K562 (cell line): ENCODE measurements around the gene ATRIP. TPM values are rescaled to one million over a fixed set of nuclear protein-coding genes. Genes with fewer than 3 reads are reported as not detected.

Source experiments
- BRCA1 ChIP-seq, 2 experiments: fragments of 450-650 bp in 1 of 2; sonication (generic) in 1 of 2; formaldehyde crosslinking in 1 of 2; IDR thresholded peaks; 2 replicates each; pipeline versions ENCODE4 v1.5.0 to v1.6.1; 2017 to 2020; ENCODE audit warnings: mild to moderate bottlenecking in 1 of 2, missing genetic modification reagents in 1 of 2
- BRF1 ChIP-seq: IDR thresholded peaks from 3 replicates; pipeline ENCODE4 v1.6.1; 2011; ENCODE audit warnings: borderline replicate concordance, mild to moderate bottlenecking; ENCODE audit not compliant: insufficient read length; ENCODE audit errors: extremely low read depth
- CBFB ChIP-seq: sonication (generic); formaldehyde crosslinking; IDR thresholded peaks from 2 replicates; pipeline ENCODE4 v1.4.0; 2020; ENCODE audit warnings: mild to moderate bottlenecking, missing genetic modification reagents
- CBX1 ChIP-seq: sonication (generic); IDR thresholded peaks from 2 replicates; pipeline ENCODE4 v1.6.1; 2016; ENCODE audit warnings: antibody characterized with exemption, low read depth, mild to moderate bottlenecking
- CREBBP ChIP-seq: IDR thresholded peaks from one replicate; pipeline ENCODE4 v1.6.1; 2012; ENCODE audit warnings: low read depth, mild to moderate bottlenecking, control low read depth, inconsistent platforms, low read length
- CTCF ChIP-seq, 3 experiments: IDR thresholded peaks in 2 of 3; conservative IDR thresholded peaks in 1 of 3; 2 replicates each; pipeline ENCODE4 v1.5.1; 2011 to 2012; ENCODE audit warnings: low read length in 3 of 3, mild to moderate bottlenecking in 3 of 3, control low read depth in 2 of 3, improper control_type of control experiment in 1 of 3, inconsistent platforms in 1 of 3, low read depth in 1 of 3, mixed read lengths in 1 of 3, moderate library complexity in 1 of 3; ENCODE audit not compliant: insufficient read depth in 2 of 3
- ELF1 ChIP-seq: fragments of 200-800 bp; sonication (Bioruptor generic); IDR thresholded peaks from 2 replicates; pipeline ENCODE4 v1.6.1; 2016; ENCODE audit warnings: missing genetic modification characterization, missing compliant biosample characterization
- GTF3C2 ChIP-seq: IDR thresholded peaks from 3 replicates; pipeline ENCODE4 v1.6.1; 2011; ENCODE audit warnings: borderline replicate concordance, mild to moderate bottlenecking, moderate library complexity; ENCODE audit not compliant: insufficient read length; ENCODE audit errors: extremely low read depth
- HEY1 ChIP-seq: fragments of 250-450 bp; sonication (Bioruptor Pico); IDR thresholded peaks from 2 replicates; pipeline ENCODE4 v1.5.0; 2020; ENCODE audit warnings: mild to moderate bottlenecking, moderate library complexity, borderline replicate concordance
- MTA2 ChIP-seq: fragments of 450-650 bp; IDR thresholded peaks from 2 replicates; pipeline ENCODE4 v1.6.1; 2016; ENCODE audit warnings: low read depth
- POLR2A ChIP-seq: fragments of 450-650 bp; conservative IDR thresholded peaks from 2 replicates; pipeline ENCODE4 v1.6.1; 2016
- POLR2AphosphoS2 ChIP-seq: IDR thresholded peaks from 2 replicates; pipeline ENCODE4 v1.6.1; 2012; ENCODE audit warnings: low read length, improper control_type of control experiment
- RBM15 ChIP-seq: fragments of 200-400 bp; formaldehyde crosslinking; IDR thresholded peaks from 2 replicates; pipeline ENCODE4 v1.6.1; 2018; ENCODE audit warnings: mild to moderate bottlenecking, low read length, moderate library complexity; ENCODE audit not compliant: insufficient read depth
- RFX5 ChIP-seq: IDR thresholded peaks from 2 replicates; pipeline ENCODE4 v1.6.1; 2011; ENCODE audit warnings: low read depth, mild to moderate bottlenecking, improper control_type of control experiment, low read length
- SAFB2 ChIP-seq: fragments of 200-400 bp; formaldehyde crosslinking; IDR thresholded peaks from 2 replicates; pipeline ENCODE4 v1.6.1; 2018; ENCODE audit warnings: borderline replicate concordance, low read length, low read depth, moderate library complexity; ENCODE audit not compliant: severe bottlenecking
- SAP30 ChIP-seq: fragments of 200-600 bp; sonication (generic); IDR thresholded peaks from 2 replicates; pipeline ENCODE4 v1.6.1; 2012; ENCODE audit warnings: borderline replicate concordance, low read depth, mild to moderate bottlenecking, moderate library complexity, low read length, control low read depth, inconsistent platforms; ENCODE audit not compliant: insufficient read depth, poor library complexity, severe bottlenecking
- TFAP4 ChIP-seq: sonication (generic); formaldehyde crosslinking; IDR thresholded peaks from 2 replicates; pipeline ENCODE4 v1.8.0; 2022; ENCODE audit warnings: missing genetic modification reagents, mild to moderate bottlenecking, moderate library complexity, borderline replicate concordance
- XRCC5 ChIP-seq: fragments of 200-400 bp; formaldehyde crosslinking; IDR thresholded peaks from 2 replicates; pipeline ENCODE4 v1.6.1; 2017; ENCODE audit warnings: low read depth, mild to moderate bottlenecking, low read length
- ZBTB17 ChIP-seq: fragments of 450-650 bp; formaldehyde crosslinking; IDR thresholded peaks from 2 replicates; pipeline ENCODE4 v1.4.0; 2020; ENCODE audit warnings: mild to moderate bottlenecking
- ZBTB8A ChIP-seq: fragments of 450-650 bp; IDR thresholded peaks from 2 replicates; pipeline ENCODE4 v1.6.1; 2018; ENCODE audit warnings: mild to moderate bottlenecking, moderate library complexity; ENCODE audit not compliant: partially characterized antibody
- ZNF124 ChIP-seq: sonication (generic); formaldehyde crosslinking; IDR thresholded peaks from 2 replicates; pipeline ENCODE4 v1.8.1; 2022; ENCODE audit warnings: missing genetic modification reagents
- ZNF766 ChIP-seq: fragments of 200-800 bp; sonication (Bioruptor generic); conservative IDR thresholded peaks from 2 replicates; pipeline ENCODE4 v1.6.1; 2016; ENCODE audit warnings: missing genetic modification characterization, missing compliant biosample characterization
- ZNF830 ChIP-seq: fragments of 250-450 bp; sonication (Bioruptor Pico); IDR thresholded peaks from 2 replicates; pipeline ENCODE4 v1.5.0; 2021; ENCODE audit warnings: mild to moderate bottlenecking
- polyA plus RNA-seq, 8 experiments: library from polyadenylated mRNA; depleted of rRNA in 4 of 8; stranded (reverse) in 5 of 8; unstranded in 3 of 8; fragments of >200 nt; fragmentation: Nextera tagmentation in 2 of 8; fragmentation: Illumina TruSeq in 1 of 8; extraction: Ambion mirVana in 2 of 8; extraction: Trizol in 1 of 8; gene quantifications; 2 replicates each; pipeline versions ENCODE4 v1.2.1 to v1.2.3, GENCODE V29; 2011 to 2014; ENCODE audit warnings: inconsistent platforms in 1 of 8, missing spikeins in 1 of 8
- total RNA-seq, 7 experiments: library from RNA; depleted of rRNA in 6 of 7; stranded (reverse); fragments of >200 nt in 6 of 7; fragmentation: Illumina TruSeq in 2 of 7; extraction: Trizol in 2 of 7; gene quantifications; 2 replicates each; pipeline versions ENCODE4 v1.2.1 to v1.2.3, GENCODE V29; 2011 to 2021; ENCODE audit warnings: low replicate concordance in 1 of 7

ATRIP gene
- total and polyA plus RNA-seq, 9 of the 15 experiments (the other 6 are each of a cell fraction or from before 2014, with no cell fraction given): 1.7 to 15.7 (median 10.5) TPM

- peak; percentile 99 to 100 (median 100) for TF ChIP-seq CTCF (IDR thresholded peaks at IDR 0.05 in 2 of 3, conservative IDR thresholded peaks at IDR 0.05 in 1 of 3; ENCODE audit: insufficient read depth in 2 of 3, low read depth in 1 of 3, low read length in 3 of 3)
- TF ChIP-seq CREBBP: no peak
- TF ChIP-seq CBFB: no peak
- no peak for TF ChIP-seq ZNF830 (CRISPR knock-in tag)
- no peak for TF ChIP-seq CBX1
- TF ChIP-seq ZNF124 (CRISPR knock-in tag): no peak
- no peak for TF ChIP-seq ZBTB8A
- TF ChIP-seq HEY1 (CRISPR knock-in tag): no peak
- TF ChIP-seq MTA2: no peak
- TF ChIP-seq TFAP4: peak; percentile 55; the same call in 1 of the 2 replicates
- TF ChIP-seq SAP30: no peak
- TF ChIP-seq ZNF766 (CRISPR knock-in tag): no peak
- no peak for TF ChIP-seq GTF3C2
- TF ChIP-seq XRCC5: peak; percentile 93
- no peak for TF ChIP-seq POLR2AphosphoS2
- no peak for TF ChIP-seq RFX5
- TF ChIP-seq BRF1: no peak
- TF ChIP-seq SAFB2: no peak
- TF ChIP-seq BRCA1 (IDR thresholded peaks at IDR 0.05): no peak
- no peak for TF ChIP-seq BRCA1 (CRISPR knock-in tag; IDR thresholded peaks at IDR 0.05)
- TF ChIP-seq POLR2A: no peak
- no peak for TF ChIP-seq RBM15
- no peak for TF ChIP-seq ZBTB17 (CRISPR knock-in tag)
- no peak for TF ChIP-seq ELF1 (tag)
These were observed 10.6 kb upstream of the ATRIP start (continued) for GRCh38 chr3:48435774-48436476.
